ENCODE results near the gene CREG1.

GRCh38 chr1:167496797-167497619, 56.6 kb downstream of the CREG1 start:
- TF ChIP-seq CTCF (IDR thresholded peaks at IDR 0.05; ENCODE audit: insufficient read depth, low read length): no peak
- TF ChIP-seq REST (IDR thresholded peaks at IDR 0.05; ENCODE audit: insufficient replicate concordance, low read depth): no peak
- no peak for TF ChIP-seq GABPA (IDR thresholded peaks at IDR 0.05; ENCODE audit: low read depth)
